HepG2 (cell line): Measurements from ENCODE around the gene MTA2. TPM values are rescaled to one million over a fixed set of nuclear protein-coding genes. Genes with fewer than 3 reads are reported as not detected.

Source experiments
- ATAD3A ChIP-seq: sonication (generic); formaldehyde crosslinking; IDR thresholded peaks from 2 replicates; pipeline ENCODE4 v1.4.0; 2020; ENCODE audit warnings: missing genetic modification reagents
- BRCA1 ChIP-seq: sonication (generic); formaldehyde crosslinking; IDR thresholded peaks from 2 replicates; pipeline ENCODE4 v1.4.0; 2020; ENCODE audit warnings: missing genetic modification reagents
- FOXA3 ChIP-seq: IDR thresholded peaks from 2 replicates; pipeline ENCODE4 v1.6.1; 2016; ENCODE audit warnings: missing genetic modification reagents, missing compliant biosample characterization
- HNRNPK ChIP-seq: fragments of 200-400 bp; formaldehyde crosslinking; IDR thresholded peaks from 2 replicates; pipeline ENCODE4 v1.6.1; 2018; ENCODE audit warnings: low read length, low read depth, moderate library complexity, mild to moderate bottlenecking; ENCODE audit not compliant: poor library complexity, severe bottlenecking
- IRF2 ChIP-seq: IDR thresholded peaks from 2 replicates; pipeline ENCODE4 v1.6.1; 2018; ENCODE audit warnings: missing genetic modification reagents, missing compliant biosample characterization
- JDP2 ChIP-seq: sonication (generic); formaldehyde crosslinking; IDR thresholded peaks from 2 replicates; pipeline ENCODE4 v1.8.1; 2022; ENCODE audit warnings: missing genetic modification reagents, borderline replicate concordance
- JUND ChIP-seq: sonication (generic); formaldehyde crosslinking; IDR thresholded peaks from 2 replicates; pipeline ENCODE4 v1.8.0; 2022; ENCODE audit warnings: mild to moderate bottlenecking, missing genetic modification reagents
- NBN ChIP-seq: fragments of 450-650 bp; conservative IDR thresholded peaks from 2 replicates; pipeline ENCODE4 v1.6.1; 2017
- NKX3-1 ChIP-seq: sonication (generic); formaldehyde crosslinking; IDR thresholded peaks from 2 replicates; pipeline ENCODE4 v1.5.0; 2020; ENCODE audit warnings: missing genetic modification reagents
- NR1H2 ChIP-seq: sonication (generic); formaldehyde crosslinking; IDR thresholded peaks from 2 replicates; pipeline ENCODE4 v1.8.1; 2022; ENCODE audit warnings: low read depth, missing genetic modification reagents, borderline replicate concordance
- PHF8 ChIP-seq: sonication (generic); formaldehyde crosslinking; IDR thresholded peaks from 2 replicates; pipeline ENCODE4 v1.5.0; 2020; ENCODE audit warnings: missing genetic modification reagents
- RELA ChIP-seq: sonication (generic); formaldehyde crosslinking; IDR thresholded peaks from 2 replicates; pipeline ENCODE4 v1.4.0; 2020; ENCODE audit warnings: missing genetic modification reagents
- RFX5 ChIP-seq: IDR thresholded peaks from 2 replicates; pipeline ENCODE4 v1.6.1; 2011; ENCODE audit warnings: low read depth, low read length, improper control_type of control experiment
- SALL2 ChIP-seq: sonication (generic); formaldehyde crosslinking; IDR thresholded peaks from 2 replicates; pipeline ENCODE4 v1.8.1; 2023; ENCODE audit warnings: mild to moderate bottlenecking, missing genetic modification reagents, inconsistent platforms
- SCMH1 ChIP-seq: sonication (generic); formaldehyde crosslinking; IDR thresholded peaks from 2 replicates; pipeline ENCODE4 v1.9.0; 2021; ENCODE audit warnings: missing genetic modification reagents, mild to moderate bottlenecking, borderline replicate concordance
- ZNF629 ChIP-seq: sonication (generic); formaldehyde crosslinking; conservative IDR thresholded peaks from 2 replicates; pipeline ENCODE4 v1.5.0; 2020; ENCODE audit warnings: missing genetic modification reagents
- ZSCAN30 ChIP-seq: sonication (generic); formaldehyde crosslinking; IDR thresholded peaks from 2 replicates; pipeline ENCODE4 v1.5.0; 2020; ENCODE audit warnings: mild to moderate bottlenecking, missing genetic modification reagents
- polyA plus RNA-seq, 8 experiments: library from polyadenylated mRNA; depleted of rRNA in 3 of 8; stranded (reverse) in 7 of 8; unstranded in 1 of 8; fragments of >200 nt; fragmentation: Illumina TruSeq in 4 of 8; extraction: Trizol in 4 of 8; gene quantifications; 2 replicates each; pipeline versions ENCODE4 v1.2.1 to v1.2.3, GENCODE V29; 2011 to 2016; ENCODE audit warnings: low read depth in 4 of 8, missing spikeins in 1 of 8, mixed read lengths in 1 of 8; ENCODE audit not compliant: insufficient read depth in 1 of 8
- total RNA-seq, 5 experiments: library from RNA; depleted of rRNA; stranded (reverse); fragments of >200 nt; fragmentation: Illumina TruSeq; extraction: Trizol; gene quantifications; 2 replicates each; pipeline ENCODE4 v1.2.3, GENCODE V29; 2016; ENCODE audit warnings: low read depth in 1 of 5
- TF ChIP-seq, protein P1 (sequence below): sonication (generic); formaldehyde crosslinking; IDR thresholded peaks from 2 replicates; pipeline ENCODE4 v1.5.1; 2020; ENCODE audit warnings: mild to moderate bottlenecking, moderate library complexity, missing genetic modification reagents
- TF ChIP-seq, protein P2 (sequence below): sonication (generic); formaldehyde crosslinking; IDR thresholded peaks from 2 replicates; pipeline ENCODE4 v1.4.0; 2020; ENCODE audit warnings: missing genetic modification reagents, borderline replicate concordance
- TF ChIP-seq, protein P3 (sequence below): sonication (generic); formaldehyde crosslinking; IDR thresholded peaks from 2 replicates; pipeline ENCODE4 v1.4.0; 2020; ENCODE audit warnings: missing genetic modification reagents
- TF ChIP-seq, protein P4 (sequence below): sonication (generic); formaldehyde crosslinking; IDR thresholded peaks from 2 replicates; pipeline ENCODE4 v1.4.0; 2020; ENCODE audit warnings: mild to moderate bottlenecking, missing genetic modification reagents
- TF ChIP-seq, protein P5 (sequence below): sonication (generic); formaldehyde crosslinking; IDR thresholded peaks from 2 replicates; pipeline ENCODE4 v1.8.1; 2023; ENCODE audit warnings: mild to moderate bottlenecking, missing genetic modification reagents, borderline replicate concordance

Gene MTA2
- total and polyA plus RNA-seq, 2 of the 13 experiments (the other 11 are each of a cell fraction or from before 2014, with no cell fraction given) = 14.0 to 70.0 TPM

DNA sequence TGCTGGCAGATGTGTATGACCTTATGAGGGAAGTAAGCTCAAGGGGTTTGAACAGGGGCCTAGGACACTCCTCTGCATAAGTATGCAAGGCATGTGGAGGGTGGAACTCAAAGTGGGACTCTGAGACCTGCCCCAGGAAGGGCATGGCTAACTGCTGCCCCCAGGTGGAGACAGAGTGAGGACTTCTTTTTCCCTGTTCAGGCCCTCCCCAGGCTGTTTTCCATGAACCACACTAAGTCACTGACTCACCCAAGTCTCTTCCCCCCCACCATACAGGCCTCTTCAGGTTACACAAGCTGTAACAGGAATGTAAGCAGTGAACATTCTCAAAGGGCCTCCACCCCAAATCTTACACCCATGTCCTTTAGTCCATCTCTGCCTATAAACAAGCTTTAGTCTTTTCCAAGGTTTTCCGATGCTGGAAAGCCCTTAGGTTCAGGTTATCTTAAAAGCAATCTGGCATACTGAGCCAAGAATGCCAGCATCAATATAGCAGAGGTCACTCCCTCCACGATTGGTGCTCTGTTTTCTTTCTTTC is 41.0 kb downstream of the MTA2 start (continued):
- no peak for TF ChIP-seq NR1H2
- TF ChIP-seq, protein P1, sequence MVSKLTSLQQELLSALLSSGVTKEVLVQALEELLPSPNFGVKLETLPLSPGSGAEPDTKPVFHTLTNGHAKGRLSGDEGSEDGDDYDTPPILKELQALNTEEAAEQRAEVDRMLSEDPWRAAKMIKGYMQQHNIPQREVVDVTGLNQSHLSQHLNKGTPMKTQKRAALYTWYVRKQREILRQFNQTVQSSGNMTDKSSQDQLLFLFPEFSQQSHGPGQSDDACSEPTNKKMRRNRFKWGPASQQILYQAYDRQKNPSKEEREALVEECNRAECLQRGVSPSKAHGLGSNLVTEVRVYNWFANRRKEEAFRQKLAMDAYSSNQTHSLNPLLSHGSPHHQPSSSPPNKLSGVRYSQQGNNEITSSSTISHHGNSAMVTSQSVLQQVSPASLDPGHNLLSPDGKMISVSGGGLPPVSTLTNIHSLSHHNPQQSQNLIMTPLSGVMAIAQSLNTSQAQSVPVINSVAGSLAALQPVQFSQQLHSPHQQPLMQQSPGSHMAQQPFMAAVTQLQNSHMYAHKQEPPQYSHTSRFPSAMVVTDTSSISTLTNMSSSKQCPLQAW (CRISPR knock-in tag) = 0 out of 2 replicates have a peak, but pooled peaks have one; percentile 23
- TF ChIP-seq JUND (CRISPR knock-in tag) = no peak
- TF ChIP-seq RELA (CRISPR knock-in tag) = no peak
- TF ChIP-seq, protein P2, sequence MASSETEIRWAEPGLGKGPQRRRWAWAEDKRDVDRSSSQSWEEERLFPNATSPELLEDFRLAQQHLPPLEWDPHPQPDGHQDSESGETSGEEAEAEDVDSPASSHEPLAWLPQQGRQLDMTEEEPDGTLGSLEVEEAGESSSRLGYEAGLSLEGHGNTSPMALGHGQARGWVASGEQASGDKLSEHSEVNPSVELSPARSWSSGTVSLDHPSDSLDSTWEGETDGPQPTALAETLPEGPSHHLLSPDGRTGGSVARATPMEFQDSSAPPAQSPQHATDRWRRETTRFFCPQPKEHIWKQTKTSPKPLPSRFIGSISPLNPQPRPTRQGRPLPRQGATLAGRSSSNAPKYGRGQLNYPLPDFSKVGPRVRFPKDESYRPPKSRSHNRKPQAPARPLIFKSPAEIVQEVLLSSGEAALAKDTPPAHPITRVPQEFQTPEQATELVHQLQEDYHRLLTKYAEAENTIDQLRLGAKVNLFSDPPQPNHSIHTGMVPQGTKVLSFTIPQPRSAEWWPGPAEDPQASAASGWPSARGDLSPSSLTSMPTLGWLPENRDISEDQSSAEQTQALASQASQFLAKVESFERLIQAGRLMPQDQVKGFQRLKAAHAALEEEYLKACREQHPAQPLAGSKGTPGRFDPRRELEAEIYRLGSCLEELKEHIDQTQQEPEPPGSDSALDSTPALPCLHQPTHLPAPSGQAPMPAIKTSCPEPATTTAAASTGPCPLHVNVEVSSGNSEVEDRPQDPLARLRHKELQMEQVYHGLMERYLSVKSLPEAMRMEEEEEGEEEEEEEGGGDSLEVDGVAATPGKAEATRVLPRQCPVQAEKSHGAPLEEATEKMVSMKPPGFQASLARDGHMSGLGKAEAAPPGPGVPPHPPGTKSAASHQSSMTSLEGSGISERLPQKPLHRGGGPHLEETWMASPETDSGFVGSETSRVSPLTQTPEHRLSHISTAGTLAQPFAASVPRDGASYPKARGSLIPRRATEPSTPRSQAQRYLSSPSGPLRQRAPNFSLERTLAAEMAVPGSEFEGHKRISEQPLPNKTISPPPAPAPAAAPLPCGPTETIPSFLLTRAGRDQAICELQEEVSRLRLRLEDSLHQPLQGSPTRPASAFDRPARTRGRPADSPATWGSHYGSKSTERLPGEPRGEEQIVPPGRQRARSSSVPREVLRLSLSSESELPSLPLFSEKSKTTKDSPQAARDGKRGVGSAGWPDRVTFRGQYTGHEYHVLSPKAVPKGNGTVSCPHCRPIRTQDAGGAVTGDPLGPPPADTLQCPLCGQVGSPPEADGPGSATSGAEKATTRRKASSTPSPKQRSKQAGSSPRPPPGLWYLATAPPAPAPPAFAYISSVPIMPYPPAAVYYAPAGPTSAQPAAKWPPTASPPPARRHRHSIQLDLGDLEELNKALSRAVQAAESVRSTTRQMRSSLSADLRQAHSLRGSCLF (CRISPR knock-in tag) = no peak
- TF ChIP-seq, protein P3, sequence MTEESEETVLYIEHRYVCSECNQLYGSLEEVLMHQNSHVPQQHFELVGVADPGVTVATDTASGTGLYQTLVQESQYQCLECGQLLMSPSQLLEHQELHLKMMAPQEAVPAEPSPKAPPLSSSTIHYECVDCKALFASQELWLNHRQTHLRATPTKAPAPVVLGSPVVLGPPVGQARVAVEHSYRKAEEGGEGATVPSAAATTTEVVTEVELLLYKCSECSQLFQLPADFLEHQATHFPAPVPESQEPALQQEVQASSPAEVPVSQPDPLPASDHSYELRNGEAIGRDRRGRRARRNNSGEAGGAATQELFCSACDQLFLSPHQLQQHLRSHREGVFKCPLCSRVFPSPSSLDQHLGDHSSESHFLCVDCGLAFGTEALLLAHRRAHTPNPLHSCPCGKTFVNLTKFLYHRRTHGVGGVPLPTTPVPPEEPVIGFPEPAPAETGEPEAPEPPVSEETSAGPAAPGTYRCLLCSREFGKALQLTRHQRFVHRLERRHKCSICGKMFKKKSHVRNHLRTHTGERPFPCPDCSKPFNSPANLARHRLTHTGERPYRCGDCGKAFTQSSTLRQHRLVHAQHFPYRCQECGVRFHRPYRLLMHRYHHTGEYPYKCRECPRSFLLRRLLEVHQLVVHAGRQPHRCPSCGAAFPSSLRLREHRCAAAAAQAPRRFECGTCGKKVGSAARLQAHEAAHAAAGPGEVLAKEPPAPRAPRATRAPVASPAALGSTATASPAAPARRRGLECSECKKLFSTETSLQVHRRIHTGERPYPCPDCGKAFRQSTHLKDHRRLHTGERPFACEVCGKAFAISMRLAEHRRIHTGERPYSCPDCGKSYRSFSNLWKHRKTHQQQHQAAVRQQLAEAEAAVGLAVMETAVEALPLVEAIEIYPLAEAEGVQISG (CRISPR knock-in tag) = no peak; the same call in 1 of the 2 replicates
- no peak for TF ChIP-seq HNRNPK
- TF ChIP-seq, protein P4, sequence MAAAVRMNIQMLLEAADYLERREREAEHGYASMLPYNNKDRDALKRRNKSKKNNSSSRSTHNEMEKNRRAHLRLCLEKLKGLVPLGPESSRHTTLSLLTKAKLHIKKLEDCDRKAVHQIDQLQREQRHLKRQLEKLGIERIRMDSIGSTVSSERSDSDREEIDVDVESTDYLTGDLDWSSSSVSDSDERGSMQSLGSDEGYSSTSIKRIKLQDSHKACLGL (CRISPR knock-in tag) = no peak
- no peak for TF ChIP-seq ZSCAN30 (CRISPR knock-in tag)
- TF ChIP-seq SALL2 = no peak
- TF ChIP-seq RFX5 = no peak
- no peak for TF ChIP-seq BRCA1 (CRISPR knock-in tag)
- TF ChIP-seq NKX3-1 (CRISPR knock-in tag) = no peak
- TF ChIP-seq JDP2 = no peak
- no peak for TF ChIP-seq ZNF629 (CRISPR knock-in tag)
- TF ChIP-seq ATAD3A (CRISPR knock-in tag) = no peak
- peak; percentile 42 for TF ChIP-seq FOXA3 (CRISPR knock-in tag)
- no peak for TF ChIP-seq PHF8
- no peak for TF ChIP-seq IRF2 (CRISPR knock-in tag)
- no peak for TF ChIP-seq NBN
- TF ChIP-seq SCMH1 (CRISPR knock-in tag) = no peak
- TF ChIP-seq, protein P5, sequence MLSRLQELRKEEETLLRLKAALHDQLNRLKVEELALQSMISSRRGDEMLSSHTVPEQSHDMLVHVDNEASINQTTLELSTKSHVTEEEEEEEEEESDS (CRISPR knock-in tag) = no peak
